LoVo (cell line): ENCODE results near the gene COL23A1.

Experiments used
- DNase-seq: peaks from one replicate; pipeline ENCODE4 v3.0.0-alpha.2; 2016; ENCODE audit warnings: low spot score

The COL23A1 gene

DNA sequence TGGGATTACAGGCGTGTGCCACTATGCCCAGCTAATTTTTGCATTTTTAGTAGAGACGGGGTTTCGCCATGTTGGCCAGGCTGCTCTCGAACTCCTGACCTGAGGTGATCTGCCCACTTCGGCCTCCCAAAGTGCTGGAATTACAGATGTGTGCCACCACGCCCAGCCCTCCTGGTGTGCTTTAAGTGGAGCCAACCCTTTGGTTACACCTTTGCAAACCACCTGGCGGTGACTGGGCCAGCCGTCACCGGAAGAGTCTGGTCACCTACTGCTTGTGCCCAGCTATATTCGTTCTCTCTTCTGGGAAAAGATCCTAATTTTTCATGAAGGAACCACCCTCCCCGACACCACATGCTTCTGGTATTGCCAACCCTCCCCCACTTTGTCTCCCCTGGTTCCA lies 35.9 kb downstream of the COL23A1 start:
- DNase-seq, result no peak

DNA sequence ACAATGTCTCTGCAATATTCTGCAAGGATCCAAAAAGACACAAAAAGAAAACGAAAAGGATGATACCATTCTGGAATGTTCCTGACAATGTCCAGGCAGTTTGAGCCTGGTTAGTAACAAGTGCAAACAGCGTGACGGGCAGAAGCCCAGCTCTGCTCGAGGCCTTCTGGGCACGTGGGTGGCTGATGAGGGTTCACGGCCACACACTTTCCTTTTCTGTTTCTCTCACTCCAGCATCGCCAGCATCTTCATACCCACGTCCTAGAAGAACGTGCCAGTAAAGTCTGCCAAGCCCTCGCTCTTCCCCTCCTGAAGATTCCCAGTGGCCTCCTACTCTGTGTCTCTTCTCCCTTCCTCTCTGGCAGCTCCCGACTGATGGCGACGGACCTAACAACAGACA lies 36.7 kb downstream of the COL23A1 start:
- DNase-seq, result no peak

DNA sequence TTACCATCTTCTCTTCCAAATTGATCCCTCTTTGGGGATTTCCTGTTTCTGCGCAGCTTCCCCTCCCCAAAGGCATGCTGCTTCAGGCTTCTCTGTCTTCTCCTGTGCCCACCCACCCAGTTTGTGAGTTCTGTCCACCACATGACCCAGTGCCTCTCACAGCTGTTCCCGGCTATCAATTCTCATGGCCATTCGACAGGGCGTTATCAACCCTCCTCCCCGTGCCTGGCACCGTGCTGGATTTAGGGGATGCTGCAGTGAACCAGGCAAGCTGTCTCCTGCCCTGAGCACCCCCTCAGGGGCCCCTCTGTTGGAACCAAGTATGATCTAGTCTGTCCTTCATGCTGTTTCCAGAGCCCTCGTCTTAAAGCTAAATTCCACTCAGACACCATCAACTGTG lies 38.7 kb downstream of the COL23A1 start:
- no peak for DNase-seq

DNA sequence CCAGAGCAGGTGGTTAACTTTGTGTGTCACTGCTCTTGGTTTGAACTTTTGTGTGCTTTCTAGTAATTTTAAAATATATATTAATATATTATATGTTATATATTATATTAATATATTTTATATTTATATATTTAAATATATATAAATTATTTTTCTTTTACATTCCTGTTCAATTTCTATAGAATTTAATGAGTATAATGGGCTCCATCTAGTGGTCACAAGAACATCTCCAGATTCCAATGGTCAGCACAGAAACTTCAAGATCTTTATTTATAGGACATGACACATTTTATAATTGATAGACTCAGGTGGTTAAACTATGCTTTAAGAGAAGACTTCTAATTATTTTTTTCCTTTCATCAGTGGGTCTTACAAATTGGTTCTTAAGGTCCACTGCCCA lies 39.1 kb downstream of the COL23A1 start:
- peak; percentile 66 for DNase-seq

DNA sequence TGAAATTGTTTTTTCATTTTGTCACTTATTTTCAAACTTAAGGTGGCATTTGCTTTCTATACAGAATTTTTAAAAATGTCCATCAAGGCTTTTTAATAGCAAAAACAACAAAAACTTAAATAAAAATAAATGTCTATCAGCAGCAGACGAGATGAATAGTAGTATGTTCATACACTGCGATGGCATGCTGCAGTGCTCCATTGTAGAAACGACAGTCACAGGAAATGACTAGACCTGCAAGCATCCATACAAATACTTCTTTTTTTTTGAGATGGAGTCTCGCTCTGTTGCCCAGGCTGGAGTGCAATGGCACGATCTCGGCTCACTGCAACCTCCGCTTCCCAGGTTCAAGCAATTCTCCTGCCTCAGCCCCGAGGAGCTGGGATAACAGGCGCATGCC lies 41.4 kb downstream of the COL23A1 start:
- no peak for DNase-seq

DNA sequence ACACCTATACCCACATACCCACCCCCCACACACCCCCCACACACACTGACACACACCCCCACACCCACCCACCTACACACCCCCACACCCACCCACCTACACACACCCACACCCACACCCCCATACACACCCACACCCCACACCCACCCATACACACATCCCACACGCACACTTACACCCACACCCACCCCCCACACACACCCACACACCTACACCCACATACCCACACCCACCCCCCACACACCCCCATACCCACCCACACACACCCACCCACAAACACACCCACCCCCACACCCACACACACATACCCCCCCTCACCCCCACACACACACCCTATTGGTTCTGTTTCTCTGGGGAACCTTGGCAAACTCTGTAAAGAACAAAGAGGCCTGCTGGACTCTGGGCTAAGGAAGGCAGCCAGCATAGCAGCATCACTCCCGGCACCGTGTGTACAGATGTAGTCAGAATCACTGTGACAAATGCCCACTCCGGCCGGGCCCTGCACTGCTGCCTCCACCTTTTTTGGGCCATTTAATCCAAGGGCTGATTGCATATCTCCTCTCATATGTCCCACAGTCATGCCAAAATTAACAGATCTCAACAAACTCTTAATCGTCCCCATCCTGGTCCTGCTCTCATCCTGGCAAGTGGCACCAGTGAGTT lies 42.3 kb downstream of the COL23A1 start:
- no peak for DNase-seq

DNA sequence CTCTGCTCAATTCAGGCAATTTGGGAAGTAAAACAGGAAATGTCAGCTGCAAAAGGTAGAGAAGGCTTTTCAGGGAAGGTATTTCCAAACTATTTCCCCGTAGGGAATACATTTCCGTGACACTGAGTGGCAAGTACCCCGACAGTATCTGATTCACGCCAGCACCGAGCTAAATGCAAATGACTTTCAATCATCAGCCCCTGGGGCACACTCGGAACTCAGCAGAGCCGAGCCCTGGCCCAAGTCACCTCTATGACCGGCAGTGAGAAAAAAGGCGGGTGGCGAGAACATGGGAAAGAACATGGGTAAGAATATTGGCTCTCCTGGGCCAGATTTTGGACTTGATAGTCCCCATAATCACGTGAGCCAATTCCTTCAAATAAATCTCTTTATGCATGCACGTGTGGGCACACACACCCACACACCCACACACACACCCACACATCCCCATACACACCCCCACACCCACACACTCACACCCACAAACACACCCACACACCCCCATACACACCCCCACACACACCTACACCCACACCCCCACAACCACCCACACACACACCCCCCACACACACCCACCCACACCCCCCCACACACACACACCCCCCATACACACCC lies 43.0 kb downstream of the COL23A1 start:
- no peak for DNase-seq

DNA sequence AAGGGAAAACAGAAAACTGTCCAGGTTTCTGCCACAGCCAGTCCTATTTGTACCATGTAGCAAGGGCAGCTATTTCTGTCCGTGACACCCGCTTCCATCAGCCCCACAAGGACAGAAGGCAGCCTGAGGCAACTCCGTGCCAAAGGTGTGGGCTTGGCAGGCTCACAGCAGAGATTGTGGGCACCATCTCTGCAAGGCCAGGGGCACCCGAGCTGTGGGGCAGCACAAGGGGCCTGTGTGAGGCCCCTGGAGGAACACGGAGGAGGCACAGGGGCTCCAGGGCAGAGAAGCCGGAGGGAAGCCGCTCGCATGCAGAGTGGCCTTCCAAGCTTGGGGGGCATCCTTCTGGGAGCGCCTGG lies 43.5 kb downstream of the COL23A1 start:
- DNase-seq, result no peak

DNA sequence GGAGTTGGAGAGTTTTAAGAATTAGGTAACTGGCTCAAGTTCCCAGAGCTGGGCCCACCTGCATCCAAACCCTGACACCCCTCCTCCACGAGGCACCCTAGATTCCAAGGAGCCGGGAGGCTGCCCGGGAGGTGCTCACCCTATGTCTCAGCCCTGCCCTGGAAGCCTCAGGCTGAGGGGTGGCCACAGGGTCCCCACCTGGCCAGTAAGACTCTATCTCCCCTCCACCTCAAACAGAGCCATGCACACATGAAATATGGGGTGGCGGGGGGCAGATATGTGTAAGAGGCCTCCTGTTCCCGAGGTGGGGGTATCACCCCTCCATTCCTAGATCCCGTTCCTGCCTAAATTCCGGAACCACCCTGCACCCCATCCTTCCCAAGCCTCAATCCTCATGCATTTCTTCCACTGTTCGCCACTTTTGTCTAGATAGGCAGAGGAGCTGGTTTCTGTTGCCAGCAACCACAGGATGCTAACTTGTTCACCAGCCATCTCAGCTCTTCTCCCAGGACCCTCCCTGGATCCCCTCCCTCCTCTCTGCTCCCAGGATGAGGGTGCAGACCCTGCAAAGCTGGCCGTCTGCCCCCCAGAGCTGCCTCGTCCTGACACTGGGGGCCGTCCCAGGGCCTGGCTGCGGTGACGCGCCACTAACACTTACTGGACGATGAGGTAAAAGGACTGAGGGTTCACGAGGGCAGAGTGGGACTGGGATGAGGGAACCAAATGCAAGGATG lies 44.1 kb downstream of the COL23A1 start:
- no peak for DNase-seq

DNA sequence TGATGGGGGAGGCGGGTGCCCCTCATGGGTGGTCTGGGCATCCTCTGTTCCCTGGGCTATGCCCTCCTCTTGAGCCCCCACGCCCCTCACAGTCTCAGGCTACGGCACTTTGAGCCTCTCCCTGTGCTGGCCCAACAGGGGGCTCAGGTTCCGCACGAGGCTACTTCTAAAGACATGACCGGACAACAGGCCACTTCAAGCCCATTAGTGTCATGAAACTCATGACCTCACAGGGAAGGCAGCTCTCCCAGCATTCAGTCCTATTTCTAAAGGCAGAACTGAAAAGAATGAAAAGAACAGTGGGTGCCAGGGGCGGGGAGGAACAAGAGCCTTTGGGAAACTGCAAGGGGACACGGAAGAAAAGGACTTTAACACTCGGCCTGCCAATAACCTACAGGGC lies 45.0 kb downstream of the COL23A1 start:
- no peak for DNase-seq

DNA sequence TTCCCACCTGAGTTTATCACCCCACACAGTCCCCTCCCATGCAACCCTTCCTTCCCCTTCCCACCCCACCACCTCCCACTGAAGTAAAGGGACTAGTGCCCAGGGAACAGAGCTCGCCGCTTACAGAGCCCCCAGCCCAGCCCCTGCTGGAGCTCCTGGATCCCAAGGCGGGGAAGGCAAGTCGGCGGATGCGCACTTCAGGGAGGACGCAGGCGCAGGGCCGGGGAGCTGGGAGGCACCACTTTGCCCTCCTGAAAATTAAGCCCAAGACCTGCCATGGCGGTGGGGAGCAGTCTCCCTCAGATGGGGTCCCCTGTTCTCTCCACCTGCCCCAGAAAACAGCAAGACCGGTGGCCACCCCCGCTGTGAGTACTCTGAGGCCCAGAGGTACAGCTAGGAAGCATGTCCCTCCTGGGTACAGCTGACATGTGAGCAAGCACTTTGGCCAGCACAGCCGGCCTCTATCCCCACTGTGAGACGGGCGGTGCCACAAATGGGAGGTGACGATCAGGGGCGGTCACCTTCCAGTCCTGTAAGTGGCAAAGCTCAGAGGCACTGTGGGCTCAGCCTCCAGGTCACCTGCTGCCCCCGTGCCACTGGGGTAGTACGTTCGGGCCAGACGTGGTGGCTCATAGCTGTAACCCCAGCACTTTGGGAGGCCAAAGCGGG lies 45.9 kb downstream of the COL23A1 start:
- DNase-seq, result no peak

DNA sequence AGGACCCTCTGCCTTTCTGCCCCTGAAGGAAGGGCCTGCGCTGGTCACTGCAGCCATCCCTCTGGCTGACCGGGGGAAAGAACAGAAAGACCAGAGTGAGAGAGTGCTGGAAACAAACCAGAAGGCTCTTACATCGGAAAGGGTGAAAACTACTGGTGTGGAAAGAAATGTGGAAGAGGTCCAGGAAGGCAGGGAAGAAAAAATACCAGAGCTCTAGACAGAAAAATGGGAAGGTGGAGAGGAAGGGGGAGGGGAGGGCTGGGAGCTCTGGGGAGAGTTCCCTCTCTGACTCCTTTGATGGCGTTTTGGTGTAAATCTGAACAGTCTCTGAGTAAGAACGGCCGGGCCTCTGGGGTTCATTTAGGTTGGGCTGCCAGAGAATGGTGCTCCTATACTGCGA lies 47.7 kb downstream of the COL23A1 start:
- no peak for DNase-seq

DNA sequence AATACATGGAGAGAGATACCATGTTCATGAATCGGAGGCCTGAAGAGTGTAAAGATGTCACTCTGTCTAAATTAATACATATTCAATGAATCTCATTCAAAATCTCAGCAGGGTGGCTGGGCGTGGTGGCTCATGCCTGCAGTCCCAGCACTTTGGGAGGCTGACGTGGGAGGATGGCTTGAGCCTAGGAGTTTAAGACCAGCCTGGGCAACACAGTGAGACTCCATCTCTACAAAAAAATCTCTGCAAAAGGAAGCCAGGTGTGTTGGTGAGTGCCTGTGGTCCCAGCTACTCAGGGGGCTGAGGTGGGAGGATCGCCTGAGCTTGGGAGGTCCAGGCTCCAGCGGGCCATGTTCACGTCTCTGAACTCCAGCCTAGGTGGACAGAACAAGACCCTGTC lies 49.7 kb downstream of the COL23A1 start:
- no peak for DNase-seq

DNA sequence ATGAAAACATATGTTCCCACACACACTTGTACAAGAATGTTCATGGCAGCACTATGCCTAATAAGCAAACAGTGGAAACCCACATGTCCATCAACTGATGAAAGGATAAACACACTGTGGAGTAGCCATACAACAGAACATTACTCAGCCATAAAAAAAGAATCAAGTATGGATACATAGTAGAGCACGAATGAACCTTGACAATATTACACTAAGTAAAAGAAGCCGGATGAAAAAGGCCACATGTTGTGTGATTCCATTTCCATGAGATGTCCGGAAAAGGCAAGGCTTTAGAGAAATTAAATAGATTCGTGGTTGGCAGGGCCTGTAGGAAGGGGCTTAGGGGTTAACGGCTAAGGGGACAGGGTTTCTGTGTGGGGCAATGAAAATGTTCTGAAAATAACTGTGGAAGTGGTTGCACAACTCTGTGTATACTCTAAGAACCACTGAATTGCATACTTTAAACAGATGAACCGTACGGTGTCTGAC lies 51.4 kb downstream of the COL23A1 start:
- no peak for DNase-seq

DNA sequence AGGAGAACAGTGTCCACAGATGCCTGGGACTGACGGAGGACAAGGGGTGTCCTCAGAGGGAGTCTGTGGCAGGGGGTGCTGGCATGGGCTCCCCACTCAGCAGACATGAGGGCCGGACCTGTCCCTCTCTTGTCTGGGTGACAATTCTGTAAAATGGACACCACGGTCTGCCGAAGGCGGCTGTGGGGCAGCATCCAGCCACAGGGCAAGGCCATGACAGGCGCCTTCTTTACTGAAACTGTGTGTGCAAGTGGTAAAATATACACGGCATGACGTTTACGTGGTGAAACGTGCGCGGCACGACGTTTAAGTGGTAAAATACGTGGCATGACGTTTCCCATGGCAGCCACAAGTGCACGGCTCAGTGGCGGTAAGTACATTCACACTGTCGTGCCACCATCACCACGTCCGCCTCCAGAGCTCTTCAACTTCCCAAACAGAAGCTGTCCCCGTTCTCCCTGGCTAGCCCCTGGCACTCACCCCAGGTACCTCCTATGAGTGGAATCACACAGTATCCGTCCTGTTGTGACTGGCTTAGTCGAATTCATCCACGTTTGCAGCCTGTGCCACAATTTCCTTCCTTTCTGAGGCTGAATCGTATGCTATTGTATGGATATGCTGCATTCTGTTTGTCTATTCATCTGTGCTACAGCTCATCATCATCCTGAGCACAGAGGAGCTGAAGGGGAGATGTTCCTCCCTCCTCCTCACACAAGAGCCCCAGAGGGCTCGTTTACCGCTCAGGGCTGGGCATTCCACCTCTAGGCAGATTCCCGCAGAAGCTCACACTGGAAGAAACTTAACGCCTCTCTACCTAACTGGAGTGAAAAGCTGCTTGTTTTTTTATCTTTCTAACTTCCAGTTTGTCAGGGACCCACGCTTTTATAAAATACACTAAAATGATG lies 52.5 kb downstream of the COL23A1 start:
- DNase-seq, result no peak

DNA sequence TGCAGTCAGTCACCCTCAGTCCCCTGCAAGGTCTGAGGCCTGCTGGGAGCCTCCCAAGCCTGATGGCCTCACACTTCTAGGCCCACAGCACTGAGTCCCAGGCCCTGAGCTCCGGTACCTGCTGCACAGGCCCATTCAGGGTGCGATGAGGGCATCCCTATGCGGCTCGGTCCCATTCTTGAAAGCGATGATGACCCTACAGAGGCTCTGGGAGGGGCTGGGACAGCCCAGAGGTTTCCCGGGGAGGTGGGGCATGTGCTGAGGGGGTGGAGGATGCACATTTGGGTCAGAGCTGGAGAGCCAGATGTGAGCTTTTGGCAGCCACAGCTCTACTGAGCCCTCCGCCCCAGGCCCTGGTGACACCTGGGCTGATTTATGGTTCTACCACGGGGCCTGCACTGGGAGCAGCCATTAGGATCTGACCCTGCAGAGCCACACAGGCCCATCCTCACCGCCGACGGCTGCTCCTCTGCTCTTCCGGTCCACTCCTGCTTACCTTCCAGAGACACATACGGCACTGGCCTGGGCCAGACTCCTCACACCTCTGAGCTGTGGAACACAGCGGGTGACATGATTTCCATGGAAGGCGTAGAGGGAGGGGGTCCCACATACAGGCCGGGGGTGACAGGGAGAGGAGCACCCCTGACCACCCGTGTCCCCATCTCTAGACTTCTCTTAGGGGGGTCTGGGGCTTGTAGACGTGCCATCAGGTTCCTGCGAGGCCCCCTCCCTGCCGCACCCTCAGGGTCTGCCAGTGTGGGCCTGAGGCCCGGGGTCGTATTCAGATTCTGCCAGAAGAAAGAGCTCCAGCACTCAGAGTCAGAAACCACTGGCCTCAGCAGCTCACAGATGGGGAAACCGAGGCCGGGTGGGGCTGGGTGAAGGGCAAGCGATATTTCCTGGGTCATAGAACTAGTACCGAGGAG lies 53.4 kb downstream of the COL23A1 start:
- no peak for DNase-seq

DNA sequence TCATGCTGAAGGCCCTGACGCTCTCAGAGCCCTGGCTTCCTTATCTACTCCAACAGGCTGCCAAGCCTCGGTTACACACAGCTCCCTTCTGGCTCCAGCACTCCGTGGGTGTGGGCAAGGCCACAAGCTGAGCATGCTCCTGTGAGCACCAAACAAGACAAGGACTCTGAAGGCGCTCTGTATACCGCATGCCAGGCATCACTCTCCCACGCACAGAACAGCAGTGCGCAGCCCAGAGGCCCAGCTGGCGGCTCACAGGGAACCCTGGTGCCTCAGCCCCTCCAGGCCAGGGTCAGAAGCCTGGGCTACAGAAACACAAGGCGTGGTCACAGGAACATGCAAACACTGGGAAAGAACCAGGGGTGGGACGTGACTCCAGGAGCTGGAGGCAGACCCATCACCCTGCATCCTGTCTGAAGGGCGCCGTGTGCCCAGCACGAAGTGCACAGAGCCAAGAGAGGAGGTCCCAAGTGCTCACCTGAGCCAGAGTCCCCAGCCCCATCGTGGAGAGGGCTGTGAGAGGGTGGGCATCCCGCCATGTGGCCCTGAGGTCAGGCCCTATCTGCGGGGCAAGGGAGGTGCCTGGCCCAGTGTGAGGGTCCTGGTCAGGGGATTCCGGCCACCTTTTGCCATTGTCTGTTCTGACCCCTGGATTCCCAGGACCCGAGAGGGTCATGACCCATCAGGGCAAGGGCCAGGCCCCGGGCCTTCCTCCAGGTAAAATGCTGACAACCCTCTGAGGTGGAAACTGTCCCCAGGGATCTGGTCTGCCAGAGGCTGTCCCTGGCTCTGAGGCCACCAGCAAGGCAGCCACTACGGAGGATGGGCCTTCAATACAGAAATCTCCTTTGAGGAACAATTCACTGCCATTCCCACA lies 54.7 kb downstream of the COL23A1 start:
- DNase-seq, result no peak

DNA sequence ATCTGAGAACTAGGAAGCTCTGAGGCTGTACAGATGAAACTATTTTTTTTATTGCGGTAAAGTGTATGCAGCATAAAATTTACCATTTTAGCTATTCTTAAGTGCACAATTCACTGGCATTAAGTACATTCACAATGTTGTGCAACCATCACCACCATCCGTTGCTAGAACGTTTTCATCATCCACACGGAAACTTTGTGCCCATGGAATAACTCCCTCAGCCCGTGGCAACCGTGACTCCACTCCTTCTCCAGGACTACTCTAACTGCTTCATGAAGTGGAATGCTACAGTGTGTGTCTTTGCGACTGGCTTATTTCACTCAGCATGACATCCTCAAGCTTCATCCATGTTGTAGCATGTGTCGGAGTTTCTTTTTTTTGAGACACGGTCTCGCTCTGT lies 57.1 kb downstream of the COL23A1 start:
- no peak for DNase-seq

DNA sequence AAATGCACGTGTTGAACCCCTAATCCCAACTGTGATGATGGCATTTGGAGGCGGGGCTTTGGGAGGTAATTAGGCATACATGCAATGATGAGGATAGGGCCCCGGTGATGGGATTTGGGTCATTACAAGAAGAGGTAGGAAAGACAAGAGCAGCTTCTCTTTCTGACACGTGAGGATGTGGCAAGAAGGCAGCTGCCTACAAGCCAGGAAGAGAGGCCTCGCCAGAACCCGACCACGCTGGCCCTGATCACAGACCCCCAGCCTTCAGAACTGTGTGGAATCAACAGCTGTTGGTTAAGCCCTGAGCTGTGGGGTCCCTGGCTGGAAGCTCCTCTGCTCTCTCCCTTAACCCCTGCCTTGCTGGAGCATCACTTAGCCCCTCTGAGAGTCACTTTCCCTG lies 57.5 kb downstream of the COL23A1 start:
- DNase-seq, result no peak

DNA sequence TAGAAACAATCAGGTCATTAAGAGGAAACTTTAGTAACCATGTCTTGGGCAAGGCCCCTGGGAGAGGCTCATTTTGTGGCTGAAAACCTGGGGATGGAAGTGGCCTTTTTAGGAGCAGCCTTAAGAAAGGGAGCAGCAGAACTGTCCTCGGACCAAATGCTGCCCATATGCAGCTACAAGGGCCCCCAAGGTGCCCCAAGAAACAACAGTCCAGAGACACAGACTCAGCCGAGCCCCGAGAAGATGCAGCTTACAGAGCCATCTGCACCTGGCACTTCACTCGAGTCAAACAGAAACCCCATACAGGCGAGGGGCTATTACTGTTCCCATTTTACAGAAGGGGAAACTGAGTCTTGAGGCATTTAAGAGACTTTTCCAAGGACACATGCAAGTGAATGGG lies 58.0 kb downstream of the COL23A1 start:
- DNase-seq, result no peak
